ENCODE results near the gene MCC. TPM values are rescaled to one million over a fixed set of nuclear protein-coding genes. Genes with fewer than 3 reads are reported as not detected.
A peak's percentile ranks its signal among the peaks of the same experiment; 100 is the strongest.

Gene MCC
- polyA plus RNA-seq, 1 donor (not counting 4 experiments of a cell fraction or from before 2014, with no cell fraction given), result 24.6 TPM

- DNase-seq (ENCODE audit: low read depth, low spot score), result no peak
Observed at GRCh38 chr5:113510836-113511451, 22.7 kb upstream of the MCC start.

GRCh38 chr5:113508756-113509155 lies 20.5 kb upstream of the MCC start:
- Histone ChIP-seq H3K36me3 (ENCODE audit: control insufficient read depth in 2 of 2, extremely low read depth in 1 of 2, insufficient read depth in 2 of 2, low read length in 2 of 2) (no peaks in the 10 kb centered on the region), H3K9me3 (ENCODE audit: control insufficient read depth, low read depth, low read length) (no peaks in the 10 kb centered on the region), H2AFZ (ENCODE audit: control insufficient read depth, low read length) (no peak overlapping the region), H3K4me3 (ENCODE audit: control insufficient read depth in 2 of 3, extremely low read depth in 1 of 3, insufficient read depth in 2 of 3, low read depth in 1 of 3, low read length in 3 of 3) (no peak overlapping the region), H4K20me1 (ENCODE audit: control insufficient read depth, extremely low read depth, insufficient read depth, low read length) (no peaks in the 10 kb centered on the region), H3K79me2 (ENCODE audit: control insufficient read depth, insufficient read depth, low read length) (peaks cover 6% of the 10 kb centered on the region), H3K27ac (ENCODE audit: control insufficient read depth, insufficient read depth, low read length) (no peak overlapping the region), H3K4me1 (ENCODE audit: control insufficient read depth, extremely low read depth, insufficient read depth, low read length) (peaks cover 24% of the 10 kb centered on the region), H3K27me3 (ENCODE audit: control insufficient read depth, extremely low read depth, insufficient read depth, low read length) (no peaks in the 10 kb centered on the region), H3K9me1 (ENCODE audit: control insufficient read depth, extremely low read depth, insufficient read depth, low read length) (no peaks in the 10 kb centered on the region), H3K9ac (ENCODE audit: control insufficient read depth, extremely low read depth, insufficient read depth, low read length) (no peak overlapping the region), H3K4me2 (ENCODE audit: control insufficient read depth, extremely low read depth, insufficient read depth, low read depth, low read length) (no peak overlapping the region)
- DNase-seq (ENCODE audit: low read depth, low spot score), result no peak
- dilution Hi-C loops (cut with MboI; ENCODE audit: extremely low pct_ligation_motif_present, low sequenced_read_pairs), result no loop called here
- no peak for FAIRE-seq
- TF ChIP-seq EZH2 (IDR thresholded peaks at IDR 0.05; ENCODE audit: low read length) (no peak), CTCF (optimal IDR thresholded peaks at IDR 0.05 in 1 of 3, IDR thresholded peaks at IDR 0.05 in 1 of 3, conservative IDR thresholded peaks at IDR 0.05 in 1 of 3; ENCODE audit: extremely low read depth in 1 of 3, insufficient read depth in 2 of 3, low read length in 3 of 3) (no peak)

More at GRCh38 chr5:113510836-113511451, 22.7 kb upstream of the MCC start:
- no peak overlapping the region for H3K4me2 ChIP-seq (ENCODE audit: control insufficient read depth, extremely low read depth, insufficient read depth, low read depth, low read length)
- H4K20me1 ChIP-seq (ENCODE audit: control insufficient read depth, extremely low read depth, insufficient read depth, low read length), result no peaks in the 10 kb centered on the region
- TF ChIP-seq EZH2 (IDR thresholded peaks at IDR 0.05; ENCODE audit: low read length) (no peak), CTCF (optimal IDR thresholded peaks at IDR 0.05 in 1 of 3, IDR thresholded peaks at IDR 0.05 in 1 of 3, conservative IDR thresholded peaks at IDR 0.05 in 1 of 3; ENCODE audit: extremely low read depth in 1 of 3, insufficient read depth in 2 of 3, low read length in 3 of 3) (peak in 2 of 3 experiments; percentile 37 to 55)
- FAIRE-seq, result peak; percentile 65
- no peaks in the 10 kb centered on the region for H3K9me1 ChIP-seq (ENCODE audit: control insufficient read depth, extremely low read depth, insufficient read depth, low read length)
- no peaks in the 10 kb centered on the region for H3K36me3 ChIP-seq (ENCODE audit: control insufficient read depth in 2 of 2, extremely low read depth in 1 of 2, insufficient read depth in 2 of 2, low read length in 2 of 2)
- no peaks in the 10 kb centered on the region for H3K9me3 ChIP-seq (ENCODE audit: control insufficient read depth, low read depth, low read length)
- peaks cover 14% of the 10 kb centered on the region for H3K4me1 ChIP-seq (ENCODE audit: control insufficient read depth, extremely low read depth, insufficient read depth, low read length)
- dilution Hi-C loops (cut with MboI; ENCODE audit: extremely low pct_ligation_motif_present, low sequenced_read_pairs), result no loop called here
- no peak overlapping the region for H3K4me3 ChIP-seq (ENCODE audit: control insufficient read depth in 2 of 3, extremely low read depth in 1 of 3, insufficient read depth in 2 of 3, low read depth in 1 of 3, low read length in 3 of 3)
- H3K79me2 ChIP-seq (ENCODE audit: control insufficient read depth, insufficient read depth, low read length), result peaks cover 22% of the 10 kb centered on the region
- H2AFZ ChIP-seq (ENCODE audit: control insufficient read depth, low read length), result no peak overlapping the region
- H3K9ac ChIP-seq (ENCODE audit: control insufficient read depth, extremely low read depth, insufficient read depth, low read length), result no peak overlapping the region
- no peak overlapping the region for H3K27ac ChIP-seq (ENCODE audit: control insufficient read depth, insufficient read depth, low read length)
- no peaks in the 10 kb centered on the region for H3K27me3 ChIP-seq (ENCODE audit: control insufficient read depth, extremely low read depth, insufficient read depth, low read length)
